Upper lobe of left lung (tissue), 6 donors: ENCODE data around the gene PKIG. TPM values are rescaled to one million over a fixed set of nuclear protein-coding genes. Genes with fewer than 3 reads are reported as not detected.
A peak's percentile ranks its signal among the peaks of the same experiment; 100 is the strongest.

Experiments
- ATAC-seq, 2 donors: fragments of 200-7000 bp; cut with Tn5 transposase; one replicate each; pipeline ENCODE4 v1.9.1; 2022; ENCODE audit warnings: mild to moderate bottlenecking in 2 of 2, moderate library complexity in 2 of 2; ENCODE audit not compliant: low FRiP score in 2 of 2
- DNase-seq, 2 donors: peaks; one replicate each; pipeline ENCODE4 v3.0.0-alpha.2; 2019 to 2020
- H3K27ac ChIP-seq, 4 donors: fragments of 200-600 bp; sonication (generic); one replicate each; pipeline ENCODE4 v1.5.1; 2016 to 2019
- H3K27me3 ChIP-seq, 4 donors: fragments of 200-600 bp; sonication (generic); one replicate each; pipeline ENCODE4 v1.5.1; 2017 to 2019
- H3K36me3 ChIP-seq, 4 donors: fragments of 200-600 bp; sonication (generic); one replicate each; pipeline ENCODE4 v1.5.1; 2016 to 2019
- H3K4me1 ChIP-seq, 4 donors: fragments of 200-600 bp; sonication (generic); one replicate each; pipeline ENCODE4 v1.5.1; 2018 to 2019
- H3K4me3 ChIP-seq, 4 donors: fragments of 200-600 bp; sonication (generic); one replicate each; pipeline ENCODE4 v1.5.1; 2017 to 2019; ENCODE audit warnings: mild to moderate bottlenecking in 2 of 4, moderate library complexity in 1 of 4
- H3K9me3 ChIP-seq, 4 donors: fragments of 200-600 bp; sonication (generic); one replicate each; pipeline ENCODE4 v1.5.1; 2018 to 2019
- CTCF ChIP-seq, 6 experiments: fragments of 450-650 bp in 4 of 6; fragments of 200-600 bp in 2 of 6; sonication (generic) in 2 of 6; IDR thresholded peaks; one replicate each; pipeline ENCODE4 v1.5.1; 2016 to 2019; ENCODE audit warnings: antibody characterized with exemption in 6 of 6
- EP300 ChIP-seq, 4 donors: sonication (generic); formaldehyde crosslinking; IDR thresholded peaks; one replicate each; pipeline ENCODE4 v1.5.1; 2017; ENCODE audit warnings: antibody characterized with exemption in 4 of 4, control low read depth in 2 of 4
- POLR2A ChIP-seq, 4 donors: fragments of 450-650 bp; IDR thresholded peaks; one replicate each; pipeline ENCODE4 v1.5.1; 2016 to 2017; ENCODE audit warnings: antibody characterized with exemption in 4 of 4, mild to moderate bottlenecking in 2 of 4
- POLR2AphosphoS5 ChIP-seq, 2 donors: sonication (generic); formaldehyde crosslinking; IDR thresholded peaks; one replicate each; pipeline ENCODE4 v1.5.1; 2017; ENCODE audit warnings: antibody characterized with exemption in 2 of 2
- WGBS, 2 donors: methylation state at CpG; one replicate each; pipeline ENCODE4 v1.1.5; 2017 to 2018; 5-methylcytosine and 5-hydroxymethylcytosine counted together
- total RNA-seq, 6 donors: library from RNA; depleted of rRNA in 4 of 6; stranded (reverse); fragments of >200 nt in 4 of 6; gene quantifications; one replicate each; pipeline versions ENCODE4 v1.1.0 to v1.2.1, GENCODE V29; 2016 to 2021
- donor health status: DM: no; HTN: no; CAD: no; lungs with moderate emphysema.
- donor health status: DM: no; HTN: yes; CAD: no; lungs with severe emphysema.

The PKIG gene
- total RNA-seq, 6 donors from 2014 or later: 46.1 to 91.5 (median 67.8) TPM

- WGBS, 2 donors: 83 to 85% methylated on average over 5 of the region's 5 CpGs
- H3K4me3 ChIP-seq: no peak overlapping the region
- no peak for ATAC-seq
- no peaks in the 10 kb centered on the region for H3K27me3 ChIP-seq
- H3K27ac ChIP-seq: peak overlapping the region in 1 of 4 donors; percentile 77
- H3K36me3 ChIP-seq: no peaks in the 10 kb centered on the region
- H3K9me3 ChIP-seq: no peaks in the 10 kb centered on the region
- TF ChIP-seq POLR2A (IDR thresholded peaks at IDR 0.05): no peak
- no peak for TF ChIP-seq CTCF (IDR thresholded peaks at IDR 0.05)
- no peak for TF ChIP-seq POLR2AphosphoS5 (IDR thresholded peaks at IDR 0.05)
- TF ChIP-seq EP300 (IDR thresholded peaks at IDR 0.05): no peak
- H3K4me1 ChIP-seq: peaks cover 37 to 48% (median 42%) of the 10 kb centered on the region in 4 donors
- no peak for DNase-seq
Observed at GRCh38 chr20:44641325-44641724, 58.9 kb downstream of the PKIG start.

- TF ChIP-seq POLR2A (IDR thresholded peaks at IDR 0.05): peak in 1 of 4 donors; percentile 31
- TF ChIP-seq EP300 (IDR thresholded peaks at IDR 0.05): no peak
- TF ChIP-seq CTCF (IDR thresholded peaks at IDR 0.05): peak in 2 of 6 experiments; percentile 19 to 24
- TF ChIP-seq POLR2AphosphoS5 (IDR thresholded peaks at IDR 0.05): peak in 1 of 2 donors; percentile 14
- Histone ChIP-seq H3K9me3 (no peaks in the 10 kb centered on the region), H3K4me1 (peaks cover 44 to 60% (median 51%) of the 10 kb centered on the region in 4 donors), H3K27ac (peak overlapping the region; percentile 66 to 82 (median 72)), H3K36me3 (no peaks in the 10 kb centered on the region), H3K4me3 (peak overlapping the region in 3 of 4 donors; percentile 9 to 14 (median 11)), H3K27me3 (no peaks in the 10 kb centered on the region)
- peak in 1 of 2 donors; percentile 80 for DNase-seq
- ATAC-seq: peak; percentile 69 to 77
- 10 to 15% methylated on average over 12 to 17 of the region's 17 CpGs for WGBS, 2 donors
Observed at GRCh38 chr20:44642203-44643153, 60.1 kb downstream of the PKIG start.

GRCh38 chr20:44643154-44643519, 60.8 kb downstream of the PKIG start:
- no peak for ATAC-seq

GRCh38 chr20:44643596-44644229, 61.3 kb downstream of the PKIG start:
- Histone ChIP-seq H3K4me1 (peaks cover 44 to 62% (median 55%) of the 10 kb centered on the region in 4 donors), H3K36me3 (no peaks in the 10 kb centered on the region), H3K9me3 (no peaks in the 10 kb centered on the region), H3K27me3 (no peaks in the 10 kb centered on the region), H3K4me3 (no peak overlapping the region), H3K27ac (peak overlapping the region; percentile 66 to 82 (median 72))
- TF ChIP-seq CTCF (IDR thresholded peaks at IDR 0.05) (no peak), POLR2AphosphoS5 (IDR thresholded peaks at IDR 0.05) (peak; percentile 70 to 80), EP300 (IDR thresholded peaks at IDR 0.05) (peak in 2 of 4 donors; percentile 27 to 77), POLR2A (IDR thresholded peaks at IDR 0.05) (no peak)
- peak; percentile 65 to 72 for DNase-seq
- ATAC-seq: peak; percentile 71 to 85
- WGBS, 2 donors: 48 to 52% methylated on average over 13 to 16 of the region's 16 CpGs

More at GRCh38 chr20:44643154-44643519, 60.8 kb downstream of the PKIG start:
- no peaks in the 10 kb centered on the region for H3K27me3 ChIP-seq
- H3K36me3 ChIP-seq: no peaks in the 10 kb centered on the region
- H3K27ac ChIP-seq: peak overlapping the region; percentile 66 to 82 (median 72)
- H3K9me3 ChIP-seq: no peaks in the 10 kb centered on the region
- 78% methylated on average over 1 of the region's 1 CpG; no CpG with 5 or more reads in 1 of the 2 donors for WGBS, 2 donors
- H3K4me1 ChIP-seq: peaks cover 44 to 62% (median 55%) of the 10 kb centered on the region in 4 donors
- TF ChIP-seq CTCF (IDR thresholded peaks at IDR 0.05) (no peak), POLR2AphosphoS5 (IDR thresholded peaks at IDR 0.05) (no peak), EP300 (IDR thresholded peaks at IDR 0.05) (no peak), POLR2A (IDR thresholded peaks at IDR 0.05) (no peak)
- DNase-seq: no peak
- no peak overlapping the region for H3K4me3 ChIP-seq
